Kidney (tissue), 14 donors: ENCODE results near the gene PKD1L1. TPM values are rescaled to one million over a fixed set of nuclear protein-coding genes. Genes with fewer than 3 reads are reported as not detected.

Source experiments
- DNase-seq, 5 donors: peaks; one replicate each; pipeline ENCODE4 v3.0.0-alpha.2; 2013 to 2020
- FAIRE-seq: peaks from 2 replicates; lab custom pipeline; 2012; peaks lifted over from hg19 to GRCh38; lab: Jason Lieb, UNC
- H3K27ac ChIP-seq, 2 donors: one replicate each; pipeline ENCODE4 v1.7.0; 2013; ENCODE audit warnings: low read depth in 2 of 2, low read length in 2 of 2, inconsistent platforms in 1 of 2
- H3K27me3 ChIP-seq: one replicate; pipeline ENCODE4 v1.7.1; 2013; ENCODE audit warnings: low read length, inconsistent platforms; ENCODE audit not compliant: control insufficient read depth, insufficient read depth
- H3K36me3 ChIP-seq, 3 donors: one replicate each; pipeline versions ENCODE4 v1.7.0 to v1.7.1; 2013; ENCODE audit warnings: low read length in 3 of 3, control low read depth in 1 of 3, inconsistent platforms in 1 of 3; ENCODE audit not compliant: insufficient read depth in 3 of 3, control insufficient read depth in 2 of 3
- H3K4me1 ChIP-seq, 3 donors: one replicate each; pipeline versions ENCODE4 v1.7.0 to v1.7.1; 2013; ENCODE audit warnings: low read length in 3 of 3, inconsistent platforms in 1 of 3, low read depth in 1 of 3; ENCODE audit not compliant: control insufficient read depth in 2 of 3, insufficient read depth in 2 of 3
- H3K4me3 ChIP-seq, 3 donors: one replicate each; pipeline versions ENCODE4 v1.7.0 to v1.8.1; 2013; ENCODE audit warnings: low read length in 3 of 3, control low read depth in 1 of 3, inconsistent platforms in 1 of 3
- H3K9ac ChIP-seq, 3 donors: one replicate each; pipeline versions ENCODE4 v1.7.0 to v1.7.1; 2013; ENCODE audit warnings: low read length in 3 of 3, control low read depth in 1 of 3, inconsistent platforms in 1 of 3
- H3K9me3 ChIP-seq, 3 donors: one replicate each; pipeline versions ENCODE4 v1.7.0 to v1.7.1; 2013; ENCODE audit warnings: low read length in 3 of 3, control low read depth in 1 of 3, inconsistent platforms in 1 of 3; ENCODE audit not compliant: control insufficient read depth in 2 of 3, insufficient read depth in 1 of 3
- CTCF ChIP-seq: IDR thresholded peaks from 3 replicates; pipeline ENCODE4 v1.5.1; 2012; ENCODE audit warnings: mild to moderate bottlenecking, moderate library complexity, borderline replicate concordance; ENCODE audit not compliant: insufficient read depth; ENCODE audit errors: extremely low read depth
- intact Hi-C: fragments of 100-400 bp; cut with DNase I; formaldehyde crosslinking; loops from one replicate; pipeline ENCODE4 v1.11.1; 2022
- polyA plus RNA-seq: library from polyadenylated mRNA; stranded (reverse); fragments of 350-450 nt; fragmentation: Illumina TruSeq; extraction: RNeasy Lipid Tissue Mini Kit (QIAGEN cat#74804); gene quantifications from one replicate; pipeline ENCODE4 v1.2.3, GENCODE V29; 2014; ENCODE audit warnings: low read depth, low replicate concordance; ENCODE audit not compliant: insufficient read depth
- total RNA-seq: library from RNA; stranded (reverse); fragmentation: NEBNext Ultra II Directional; extraction: Animal tissue kit (Norgen Biotek cat#: 25700); gene quantifications from one replicate; pipeline ENCODE4 v1.2.1, GENCODE V29; 2021
- donor health status: control.
- donor health status: control.
- donor health status: control.
- donor health status: control.
- donor health status: control.
- donor health status: DM: yes; HTN: yes; CAD: no.
- donor health status: Normal renal cell carcinoma (clear cell type).

The PKD1L1 gene
- total and polyA plus RNA-seq, 2 donors from 2014 or later = 0.32 to 0.82 TPM

GRCh38 chr7:47844311-47844710 is 104.0 kb downstream of the PKD1L1 start:
- H3K4me3 ChIP-seq = no peak overlapping the region
- no peak overlapping the region for H3K9ac ChIP-seq
- no peaks in the 10 kb centered on the region for H3K36me3 ChIP-seq
- H3K9me3 ChIP-seq = no peaks in the 10 kb centered on the region
- H3K27me3 ChIP-seq = no peaks in the 10 kb centered on the region
- DNase-seq = no peak
- intact Hi-C loops = no loop called here
- FAIRE-seq = no peak
- no peak overlapping the region for H3K27ac ChIP-seq
- TF ChIP-seq CTCF = no peak
- H3K4me1 ChIP-seq = no peaks in the 10 kb centered on the region

GRCh38 chr7:47843291-47843690 is 105.0 kb downstream of the PKD1L1 start:
- no peak for TF ChIP-seq CTCF
- no peaks in the 10 kb centered on the region for H3K9me3 ChIP-seq
- H3K27ac ChIP-seq = no peak overlapping the region
- DNase-seq = no peak
- H3K27me3 ChIP-seq = no peaks in the 10 kb centered on the region
- H3K9ac ChIP-seq = no peak overlapping the region
- no peaks in the 10 kb centered on the region for H3K4me1 ChIP-seq
- intact Hi-C loops = no loop called here
- no peak overlapping the region for H3K4me3 ChIP-seq
- H3K36me3 ChIP-seq = no peaks in the 10 kb centered on the region
- FAIRE-seq = no peak

GRCh38 chr7:47839381-47839780 is 108.9 kb downstream of the PKD1L1 start:
- H3K36me3 ChIP-seq = no peaks in the 10 kb centered on the region
- H3K9ac ChIP-seq = no peak overlapping the region
- DNase-seq = no peak
- intact Hi-C loops = no loop called here
- H3K9me3 ChIP-seq = no peaks in the 10 kb centered on the region
- H3K27ac ChIP-seq = no peak overlapping the region
- H3K4me1 ChIP-seq = no peaks in the 10 kb centered on the region
- no peak for TF ChIP-seq CTCF
- no peak for FAIRE-seq
- no peak overlapping the region for H3K4me3 ChIP-seq
- H3K27me3 ChIP-seq = no peaks in the 10 kb centered on the region

- no peaks in the 10 kb centered on the region for H3K27me3 ChIP-seq
- no peak for FAIRE-seq
- H3K9me3 ChIP-seq = no peaks in the 10 kb centered on the region
- H3K27ac ChIP-seq = no peak overlapping the region
- H3K4me1 ChIP-seq = no peaks in the 10 kb centered on the region
- intact Hi-C loops = no loop called here
- H3K36me3 ChIP-seq = no peaks in the 10 kb centered on the region
- no peak for TF ChIP-seq CTCF
- DNase-seq = peak in 1 of 5 donors; percentile 20
- no peak overlapping the region for H3K4me3 ChIP-seq
- H3K9ac ChIP-seq = no peak overlapping the region
Measured at GRCh38 chr7:47837826-47838225, 110.4 kb downstream of the PKD1L1 start.
